Activated CD4-positive, alpha-beta T cell treated with anti-CD3 and anti-CD28 coated beads, Interleukin-2, amount 50 U/mL, for 1 hour (primary cell): ENCODE data around the gene ZMAT2.
A peak's percentile ranks its signal among the peaks of the same experiment; 100 is the strongest.
"Not testable (repeated sequence)": the region's sequence is repeated elsewhere in the genome, so short reads cannot be mapped to it uniquely, and the experiment has no call there.

ENCODE experiments used
- DNase-seq: peaks from one replicate; pipeline ENCODE4 v3.0.0-alpha.2; 2020

The ZMAT2 gene

GRCh38 chr5:140700177-140701144 lies at the start of gene ZMAT2:
ZMAT2 (plus strand) TSS chr5:140700447; CDS start chr5:140700461, 14 bp downstream.
- peak; percentile 90 for DNase-seq

GRCh38 chr5:140658870-140659269 lies 41.4 kb upstream of the ZMAT2 start:
- no peak for DNase-seq

- not testable (repeated sequence) for DNase-seq
These were observed 39.9 kb upstream of the ZMAT2 start for GRCh38 chr5:140660371-140660770.

- no peak for DNase-seq
These were observed 36.3 kb upstream of the ZMAT2 start for GRCh38 chr5:140664030-140664358.

GRCh38 chr5:140664359-140665119 lies 35.7 kb upstream of the ZMAT2 start, which contains the start of gene WDR55:
WDR55 (plus strand) TSS chr5:140664904; CDS start chr5:140664913, 9 bp downstream.
- peak; percentile 95 for DNase-seq

GRCh38 chr5:140671035-140671434 lies 29.2 kb upstream of the ZMAT2 start:
- DNase-seq = not testable (repeated sequence)

GRCh38 chr5:140671472-140672125 lies 28.6 kb upstream of the ZMAT2 start:
- DNase-seq = no peak

GRCh38 chr5:140672455-140673186 lies 27.6 kb upstream of the ZMAT2 start:
- no peak for DNase-seq

GRCh38 chr5:140673187-140673976 lies 26.9 kb upstream of the ZMAT2 start, which contains the start of gene DND1:
DND1 (minus strand) TSS chr5:140673576; CDS start chr5:140673542, 34 bp downstream.
- DNase-seq = no peak

GRCh38 chr5:140674211-140674610 lies 26.0 kb upstream of the ZMAT2 start:
- DNase-seq = no peak

- DNase-seq = no peak
These were observed 25.6 kb upstream of the ZMAT2 start for GRCh38 chr5:140674629-140675028.

GRCh38 chr5:140677947-140678346 lies 22.3 kb upstream of the ZMAT2 start:
- DNase-seq = no peak

GRCh38 chr5:140678993-140679392 lies 21.3 kb upstream of the ZMAT2 start:
- no peak for DNase-seq

- no peak for DNase-seq
These were observed 9.8 kb upstream of the ZMAT2 start for GRCh38 chr5:140690376-140690932.

- peak; percentile 73 for DNase-seq
These were observed 9.0 kb upstream of the ZMAT2 start, which contains the start of the genes HARS1 and HARS2 for GRCh38 chr5:140690941-140691924. HARS1 (minus strand) TSS chr5:140691370; CDS start chr5:140691304, 66 bp downstream. HARS2 (plus strand) TSS chr5:140691455; CDS start chr5:140691649, 194 bp downstream.

GRCh38 chr5:140694276-140694675 lies 6.0 kb upstream of the ZMAT2 start:
- no peak for DNase-seq

- no peak for DNase-seq
These were observed 3.3 kb upstream of the ZMAT2 start for GRCh38 chr5:140696891-140697492.

- DNase-seq = no peak
These were observed 7.6 kb downstream of the ZMAT2 start for GRCh38 chr5:140707812-140708211.

GRCh38 chr5:140708787-140709186 lies 8.5 kb downstream of the ZMAT2 start:
- not testable (repeated sequence) for DNase-seq
